HG03342 (cell line): ENCODE results near the gene FCGBP.
"Not testable (repeated sequence)": the region's sequence is repeated elsewhere in the genome, so short reads cannot be mapped to it uniquely, and the experiment has no call there.

Source experiments
- ATAC-seq: cut with Tn5 transposase; IDR thresholded peaks from one replicate; pipeline ENCODE4 v1.9.1; 2021; ENCODE audit warnings: mild to moderate bottlenecking, moderate library complexity; ENCODE audit not compliant: unreplicated experiment

The FCGBP gene

GRCh38 chr19:39919976-39920375 is 14.5 kb downstream of the FCGBP start:
- no peak for ATAC-seq

GRCh38 chr19:39918183-39918651 is 16.2 kb downstream of the FCGBP start:
- ATAC-seq, result no peak

GRCh38 chr19:39917561-39918182 is 16.8 kb downstream of the FCGBP start:
- no peak for ATAC-seq

GRCh38 chr19:39916851-39917396 is 17.5 kb downstream of the FCGBP start:
- ATAC-seq, result no peak

- no peak for ATAC-seq
Observed at GRCh38 chr19:39916236-39916635, 18.2 kb downstream of the FCGBP start.

- ATAC-seq, result no peak
Observed at GRCh38 chr19:39915848-39916215, 18.6 kb downstream of the FCGBP start.

GRCh38 chr19:39915101-39915847 is 19.2 kb downstream of the FCGBP start:
- no peak for ATAC-seq

- ATAC-seq, result no peak
Observed at GRCh38 chr19:39913682-39914333, 20.6 kb downstream of the FCGBP start.

- ATAC-seq, result no peak
Observed at GRCh38 chr19:39908803-39909202, 25.6 kb downstream of the FCGBP start.

GRCh38 chr19:39906820-39907611 is 27.4 kb downstream of the FCGBP start:
- no peak for ATAC-seq

- ATAC-seq, result no peak
Observed at GRCh38 chr19:39906283-39906682, 28.2 kb downstream of the FCGBP start.

- ATAC-seq, result not testable (repeated sequence)
Observed at GRCh38 chr19:39903486-39904091, 30.8 kb downstream of the FCGBP start.

- not testable (repeated sequence) for ATAC-seq
Observed at GRCh38 chr19:39902326-39902725, 32.1 kb downstream of the FCGBP start.

- not testable (repeated sequence) for ATAC-seq
Observed at GRCh38 chr19:39901681-39902080, 32.8 kb downstream of the FCGBP start.

GRCh38 chr19:39898858-39899257 is 35.6 kb downstream of the FCGBP start:
- not testable (repeated sequence) for ATAC-seq

- not testable (repeated sequence) for ATAC-seq
Observed at GRCh38 chr19:39897511-39898245, 36.8 kb downstream of the FCGBP start.

GRCh38 chr19:39895096-39895495 is 39.3 kb downstream of the FCGBP start:
- not testable (repeated sequence) for ATAC-seq

GRCh38 chr19:39894236-39894606 is 40.2 kb downstream of the FCGBP start:
- not testable (repeated sequence) for ATAC-seq

GRCh38 chr19:39893366-39894235 is 40.8 kb downstream of the FCGBP start:
- ATAC-seq, result not testable (repeated sequence)
